ENCODE results near the gene SEPTIN8.

DNA sequence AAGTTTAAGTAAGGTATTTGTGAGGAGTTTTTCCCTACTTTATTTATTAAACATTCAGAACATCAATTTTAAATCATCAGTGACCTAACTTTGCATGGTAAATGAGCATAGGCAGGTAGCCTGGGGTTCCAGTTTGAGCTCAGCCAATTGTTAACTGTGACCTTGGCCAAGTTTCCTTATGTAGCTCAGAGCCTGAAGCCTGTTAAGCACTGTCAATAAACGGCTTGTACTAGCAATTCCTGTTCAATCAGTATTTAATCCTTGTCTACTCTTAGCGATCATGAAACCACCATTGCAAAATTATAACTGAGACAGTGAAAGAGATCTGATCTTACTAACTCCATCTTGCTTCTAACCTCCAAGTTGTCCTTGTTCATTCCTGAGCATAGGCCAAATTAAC lies 31.4 kb upstream of the SEPTIN8 start:
- TF ChIP-seq, protein P1, sequence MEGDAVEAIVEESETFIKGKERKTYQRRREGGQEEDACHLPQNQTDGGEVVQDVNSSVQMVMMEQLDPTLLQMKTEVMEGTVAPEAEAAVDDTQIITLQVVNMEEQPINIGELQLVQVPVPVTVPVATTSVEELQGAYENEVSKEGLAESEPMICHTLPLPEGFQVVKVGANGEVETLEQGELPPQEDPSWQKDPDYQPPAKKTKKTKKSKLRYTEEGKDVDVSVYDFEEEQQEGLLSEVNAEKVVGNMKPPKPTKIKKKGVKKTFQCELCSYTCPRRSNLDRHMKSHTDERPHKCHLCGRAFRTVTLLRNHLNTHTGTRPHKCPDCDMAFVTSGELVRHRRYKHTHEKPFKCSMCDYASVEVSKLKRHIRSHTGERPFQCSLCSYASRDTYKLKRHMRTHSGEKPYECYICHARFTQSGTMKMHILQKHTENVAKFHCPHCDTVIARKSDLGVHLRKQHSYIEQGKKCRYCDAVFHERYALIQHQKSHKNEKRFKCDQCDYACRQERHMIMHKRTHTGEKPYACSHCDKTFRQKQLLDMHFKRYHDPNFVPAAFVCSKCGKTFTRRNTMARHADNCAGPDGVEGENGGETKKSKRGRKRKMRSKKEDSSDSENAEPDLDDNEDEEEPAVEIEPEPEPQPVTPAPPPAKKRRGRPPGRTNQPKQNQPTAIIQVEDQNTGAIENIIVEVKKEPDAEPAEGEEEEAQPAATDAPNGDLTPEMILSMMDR (IDR thresholded peaks at IDR 0.05): no peak
- no peak for TF ChIP-seq POLR2A (IDR thresholded peaks at IDR 0.05)
